CD4-positive, alpha-beta T cell treated with Interleukin-1 beta for 1 hour (primary cell): ENCODE measurements around the gene UQCR11.

Experiments
- DNase-seq, 2 donors: peaks; one replicate each; pipeline ENCODE4 v3.0.0-alpha.2; 2020 to 2022

UQCR11 gene

DNA sequence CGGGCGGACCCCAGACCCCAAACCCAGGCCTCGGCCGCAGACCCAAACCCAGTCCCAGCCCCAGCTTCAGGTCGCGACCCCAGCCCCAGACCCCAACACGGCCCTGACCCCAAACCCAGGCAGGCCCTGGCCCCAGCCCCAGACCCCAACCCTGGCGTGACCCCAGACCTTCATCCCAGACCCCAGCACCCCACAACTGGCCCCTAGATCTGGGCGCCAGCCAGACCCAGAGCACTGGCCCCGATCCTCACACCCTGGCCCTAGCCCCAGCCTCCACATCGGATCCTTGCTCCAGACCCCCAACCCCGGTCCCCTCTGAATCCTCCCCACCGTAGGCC lies 20.1 kb downstream of the UQCR11 start:
- DNase-seq, result no peak

DNA sequence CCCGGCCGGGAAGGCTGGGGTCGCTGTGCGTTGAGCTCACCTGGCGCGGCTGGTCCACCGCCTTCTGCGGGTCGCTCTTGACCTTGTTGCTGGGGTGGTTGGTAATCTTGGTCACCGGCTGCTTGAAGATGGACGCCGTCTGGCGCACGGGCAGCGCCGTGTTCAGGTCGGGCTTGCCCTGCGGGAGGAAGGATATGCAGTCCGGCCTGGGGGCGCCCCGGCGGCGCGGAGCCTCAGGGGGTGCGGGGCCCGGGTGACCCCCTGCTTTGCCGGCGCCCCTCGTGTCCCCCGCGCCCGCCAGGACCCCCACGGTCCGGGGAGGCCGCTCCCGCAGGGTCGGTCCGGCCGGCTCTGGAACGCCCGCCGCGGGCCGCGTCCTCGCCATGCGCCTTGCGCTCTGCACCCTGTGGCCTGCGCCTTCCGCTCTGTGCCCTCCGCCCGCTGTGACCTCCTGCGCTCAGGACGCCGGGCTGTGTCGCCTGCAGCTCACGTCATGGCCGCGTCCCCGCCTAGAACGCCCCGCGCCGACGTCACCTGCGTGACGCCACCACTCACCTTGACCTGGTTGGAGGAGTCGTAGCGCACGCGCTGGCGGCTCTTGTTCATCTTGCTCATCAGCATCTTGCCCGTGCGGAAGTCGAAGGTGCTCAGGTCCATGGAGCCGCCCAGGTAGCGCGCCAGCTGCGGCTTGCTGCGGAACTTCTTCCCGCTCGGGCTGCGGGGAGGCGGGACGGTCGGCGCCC lies 20.6 kb downstream of the UQCR11 start:
- DNase-seq, result no peak

DNA sequence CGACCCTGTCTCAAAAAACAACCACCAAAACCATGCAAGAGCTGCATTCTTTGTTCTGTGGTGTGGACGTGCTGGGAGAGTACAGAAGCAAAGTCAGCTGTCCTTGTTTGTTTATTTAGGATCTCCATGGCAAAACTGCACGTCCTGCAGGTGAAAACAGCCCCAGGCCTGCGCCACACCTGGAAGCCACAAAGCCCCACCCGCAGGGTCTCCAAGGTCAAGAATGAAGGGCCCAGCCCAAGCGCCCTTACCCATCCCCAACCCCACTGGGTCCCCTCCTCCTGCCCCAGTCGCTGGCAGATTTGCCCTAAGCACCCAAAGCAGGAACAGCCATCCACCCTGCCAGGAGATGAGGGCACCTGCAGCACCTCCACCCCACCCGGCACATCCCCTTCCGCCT lies 23.1 kb downstream of the UQCR11 start:
- DNase-seq, result no peak

DNA sequence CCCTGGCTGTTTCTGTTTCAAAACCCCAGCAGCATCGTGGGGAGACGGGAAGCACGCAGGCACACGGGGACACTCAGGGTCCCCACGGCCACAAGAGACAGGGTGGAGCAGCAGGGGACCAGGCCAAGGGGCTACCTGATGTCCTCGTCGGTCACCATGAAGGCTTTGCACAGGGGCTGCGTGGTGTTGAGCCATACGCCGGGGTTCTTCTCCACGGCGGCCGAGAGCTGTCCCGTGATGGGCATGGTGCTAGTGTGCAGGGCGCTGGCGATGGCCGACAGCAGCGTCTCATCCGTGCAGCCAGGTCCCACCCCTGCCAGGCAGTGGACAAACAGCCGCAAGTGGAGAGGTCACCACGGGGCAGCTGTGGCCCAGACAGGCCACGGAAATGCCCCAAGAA lies 24.3 kb downstream of the UQCR11 start:
- no peak for DNase-seq

DNA sequence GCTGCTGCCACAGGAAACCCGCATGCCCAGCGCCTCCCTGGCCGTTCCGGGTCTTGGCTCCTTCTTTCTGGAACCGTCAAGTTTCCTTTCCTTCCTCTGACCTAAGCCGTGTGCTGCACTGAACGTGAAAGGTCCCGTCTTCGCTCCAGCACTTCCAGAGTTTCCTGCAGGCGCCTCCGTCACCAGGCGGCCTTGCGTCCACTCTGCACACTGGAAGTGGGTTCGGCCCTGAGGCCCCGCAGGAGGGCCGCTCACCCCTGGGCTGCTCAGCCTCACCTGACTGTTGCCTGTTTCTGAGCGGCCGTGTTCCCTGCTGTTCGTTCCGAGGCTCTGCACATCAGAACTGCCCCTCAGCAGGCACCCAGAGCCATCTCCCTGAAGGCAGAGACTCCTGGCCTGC lies 24.9 kb downstream of the UQCR11 start:
- no peak for DNase-seq

DNA sequence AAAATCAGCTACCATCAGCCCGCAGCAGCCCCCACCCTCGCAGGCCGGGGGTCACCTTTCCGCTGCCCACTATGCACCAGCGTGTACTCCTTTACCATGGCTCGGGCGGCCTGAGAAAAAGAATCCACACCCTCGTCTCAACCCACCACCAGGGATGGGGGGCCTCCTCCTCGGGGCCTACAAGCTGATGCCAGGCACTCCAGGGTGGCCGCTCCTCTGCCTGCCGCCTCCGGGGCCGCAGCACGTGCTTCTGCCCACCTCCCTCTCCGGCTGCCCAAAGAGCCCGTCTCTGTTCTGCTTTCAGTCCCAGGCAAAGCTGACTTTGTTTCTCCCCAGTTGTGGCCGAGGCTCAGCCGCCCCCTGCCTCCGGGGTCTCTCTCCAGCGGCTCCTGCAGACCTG lies 26.0 kb downstream of the UQCR11 start:
- no peak for DNase-seq

DNA sequence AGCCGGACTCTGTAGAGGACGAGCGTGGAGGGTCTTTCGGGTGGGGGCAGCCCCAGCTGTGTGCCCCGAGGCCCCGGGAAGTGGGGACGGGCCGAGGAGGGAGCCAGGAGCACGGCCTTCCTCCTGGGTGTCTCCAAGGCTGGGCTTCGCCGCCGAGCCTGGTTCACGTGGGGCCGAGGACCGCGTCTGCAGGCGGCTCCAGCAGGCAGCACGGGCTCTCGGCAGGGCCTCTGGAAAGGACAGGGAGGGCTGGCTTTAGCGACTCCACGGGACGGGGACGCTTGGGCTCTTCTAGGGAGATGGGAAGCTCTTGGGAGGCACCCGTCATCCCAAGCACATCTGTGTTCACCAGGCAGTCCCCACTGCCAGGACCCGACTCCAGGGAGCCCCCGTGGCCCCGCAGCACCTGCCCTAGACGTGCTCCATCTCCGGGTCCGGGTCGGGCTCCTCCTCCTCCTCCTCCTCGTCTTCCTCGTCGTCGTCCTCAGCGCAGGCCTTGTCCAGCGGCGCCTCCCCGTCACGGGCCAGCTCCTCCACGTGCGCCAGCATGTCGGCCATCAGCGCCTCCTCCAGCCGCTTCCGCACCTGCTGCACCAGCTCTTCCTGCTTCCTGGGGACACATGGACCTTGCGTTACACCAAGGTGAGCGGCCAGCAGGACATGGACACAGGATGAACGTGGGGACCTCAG lies 27.2 kb downstream of the UQCR11 start:
- no peak for DNase-seq

DNA sequence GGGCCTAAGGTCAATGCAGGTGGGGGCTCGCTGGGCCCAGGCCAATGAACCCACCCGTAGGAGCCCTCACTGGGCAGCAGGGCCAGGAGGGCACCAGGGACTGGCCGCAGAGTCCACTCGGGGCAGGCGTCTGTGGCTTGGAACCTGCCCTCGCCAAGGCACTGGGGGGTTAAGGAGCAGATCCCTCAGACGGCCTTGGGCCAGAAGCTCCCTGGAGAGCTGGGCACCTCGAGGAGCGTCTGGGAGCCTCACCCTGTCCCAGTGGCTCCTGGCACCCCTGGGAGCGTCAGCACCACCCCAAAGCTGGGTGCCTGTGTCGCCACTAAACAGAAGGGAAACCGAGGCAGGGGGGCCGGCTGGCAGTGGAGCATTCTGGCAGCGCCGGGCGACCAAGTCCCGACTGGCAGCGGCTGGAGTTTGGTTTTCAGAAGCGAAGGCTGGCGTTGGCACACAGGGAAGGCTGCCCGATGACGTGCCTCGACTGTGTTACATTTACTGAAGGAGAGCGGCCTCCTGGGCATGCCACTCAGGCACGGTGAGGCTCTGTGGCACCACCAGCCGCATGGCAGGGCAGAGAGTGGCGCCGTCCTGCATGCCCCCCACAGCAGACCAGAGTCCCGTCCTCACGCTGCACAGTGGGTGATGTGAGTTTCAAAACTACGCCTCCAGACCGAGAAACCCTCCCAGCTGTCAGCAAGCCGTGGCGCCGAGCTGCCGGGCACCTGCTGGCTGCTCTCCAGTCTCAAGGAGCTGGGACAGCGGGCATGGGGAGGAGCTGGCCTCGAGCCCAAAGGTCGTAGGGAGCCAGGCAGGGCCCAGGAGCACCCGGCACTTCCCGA lies 28.0 kb downstream of the UQCR11 start:
- DNase-seq, result no peak

DNA sequence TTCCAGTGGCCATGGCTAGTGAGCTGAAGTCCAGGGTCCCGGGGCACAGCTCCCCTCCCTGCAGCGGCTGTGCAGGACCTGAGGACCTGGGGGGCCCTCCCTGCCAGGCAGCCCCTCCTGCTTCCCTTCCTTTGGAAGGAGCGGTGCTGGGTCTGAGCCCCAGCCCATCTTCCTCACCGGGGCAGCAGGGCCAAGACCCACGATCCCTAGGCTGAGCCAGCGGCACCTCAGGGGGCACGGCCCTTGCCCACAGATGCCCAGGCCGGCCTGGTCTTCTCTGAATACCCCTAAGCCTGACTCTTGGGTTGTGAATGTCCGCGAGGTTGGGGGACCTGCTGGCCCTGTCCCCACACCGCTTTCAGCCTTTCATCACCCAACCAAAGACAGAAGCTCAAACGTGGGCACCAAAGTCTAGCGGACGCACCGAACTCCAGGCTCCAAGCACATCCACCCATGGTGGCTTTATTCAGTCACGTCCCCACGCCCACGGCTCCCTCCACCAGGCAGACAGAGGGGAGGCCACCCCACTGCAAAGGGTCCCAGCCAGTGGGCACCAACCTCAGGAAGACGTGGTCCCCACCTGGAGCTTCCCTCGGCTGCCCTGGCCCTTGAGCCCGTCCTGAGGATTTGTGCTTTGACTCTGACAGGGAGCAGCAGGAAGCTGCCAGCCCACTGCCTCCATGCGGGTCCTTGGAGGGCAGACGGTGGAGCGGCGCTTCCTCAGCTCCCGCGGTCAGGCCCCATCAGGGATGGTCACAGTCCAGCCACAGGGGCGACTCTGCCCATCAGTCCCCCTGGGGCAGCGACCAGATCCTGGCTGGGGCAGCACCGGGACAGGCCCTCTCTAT lies 28.8 kb downstream of the UQCR11 start:
- DNase-seq, result no peak

DNA sequence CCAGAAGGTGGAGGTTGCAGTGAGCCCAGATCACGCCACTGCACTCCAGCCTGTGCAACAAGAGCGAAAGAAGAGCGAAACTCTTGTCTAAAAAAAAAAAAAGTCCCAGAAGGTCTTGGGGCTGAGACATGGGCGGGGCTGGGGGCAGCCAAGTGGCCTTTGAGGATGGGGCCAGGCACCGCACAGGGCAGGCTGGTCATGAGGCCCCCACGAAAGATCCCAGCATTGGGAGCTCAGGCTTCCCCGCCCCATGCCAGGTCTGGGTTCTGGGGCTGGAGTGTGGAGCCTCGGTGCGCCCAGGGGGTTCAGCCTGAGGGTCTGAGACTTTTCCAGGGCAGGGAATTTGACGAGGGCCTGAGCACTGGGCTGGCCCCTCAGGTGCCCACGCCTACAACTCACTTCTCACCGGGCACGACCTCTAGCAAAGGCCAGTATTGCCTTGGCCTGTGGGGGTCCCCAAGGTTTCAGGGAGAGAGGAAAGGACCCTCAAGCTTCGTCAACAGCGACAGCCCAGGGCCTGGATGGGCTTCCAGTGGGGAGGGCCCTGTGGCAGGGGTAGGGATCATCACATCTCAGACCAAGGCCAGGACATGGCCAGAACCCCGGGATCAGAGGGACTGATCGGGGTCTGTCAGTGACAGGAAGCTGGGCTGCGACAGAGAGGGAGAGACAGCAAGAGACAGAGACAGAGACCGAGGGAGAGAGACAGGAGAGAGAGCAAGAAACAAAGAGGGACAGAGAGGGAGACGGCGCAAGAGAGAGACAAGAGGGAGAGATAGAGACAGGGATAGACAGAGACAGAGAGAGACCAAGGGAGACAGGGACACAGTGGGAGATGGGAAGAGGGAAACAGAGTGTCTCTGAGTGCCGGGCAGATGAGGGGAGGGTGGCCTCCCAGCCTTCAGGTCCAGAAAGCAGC lies 29.7 kb downstream of the UQCR11 start:
- DNase-seq, result no peak

DNA sequence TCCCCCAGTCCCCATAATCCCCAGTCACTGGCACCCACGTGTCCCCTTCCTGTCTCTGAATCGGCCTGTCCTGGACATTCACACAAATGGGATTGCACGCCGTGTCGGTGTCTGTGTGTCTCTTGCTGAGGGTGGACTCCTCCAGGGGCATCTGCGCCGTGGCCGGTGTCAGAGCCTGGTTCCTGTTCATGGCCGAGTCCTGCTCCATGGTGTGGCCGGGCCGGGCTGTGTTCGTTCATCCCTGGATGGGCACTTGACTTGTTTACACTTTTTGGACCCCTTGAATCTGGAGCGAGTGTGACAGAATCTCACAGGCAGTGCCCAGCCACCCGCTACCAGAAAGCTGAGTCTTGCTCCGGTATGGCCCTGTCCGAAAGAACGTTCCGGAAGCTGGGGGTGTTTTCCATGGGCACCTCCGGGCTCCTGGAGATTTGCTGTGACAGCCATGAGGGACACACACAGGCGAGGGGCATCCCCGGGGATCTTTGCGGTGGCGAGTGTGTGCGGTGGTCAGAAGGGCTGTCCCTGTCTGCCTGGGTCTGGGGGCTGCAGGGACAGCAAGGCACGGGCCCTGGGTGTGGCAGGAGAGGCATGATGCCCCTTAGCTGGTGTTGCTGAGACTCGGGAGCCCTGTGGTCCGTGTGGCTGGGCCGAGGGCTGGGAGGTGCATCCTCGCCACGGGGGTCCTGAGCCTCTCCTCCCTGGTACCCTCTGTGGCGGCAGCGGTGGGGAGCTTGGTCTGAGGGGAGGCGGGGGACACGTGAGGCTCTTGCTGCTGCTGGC lies 30.7 kb downstream of the UQCR11 start:
- no peak for DNase-seq

DNA sequence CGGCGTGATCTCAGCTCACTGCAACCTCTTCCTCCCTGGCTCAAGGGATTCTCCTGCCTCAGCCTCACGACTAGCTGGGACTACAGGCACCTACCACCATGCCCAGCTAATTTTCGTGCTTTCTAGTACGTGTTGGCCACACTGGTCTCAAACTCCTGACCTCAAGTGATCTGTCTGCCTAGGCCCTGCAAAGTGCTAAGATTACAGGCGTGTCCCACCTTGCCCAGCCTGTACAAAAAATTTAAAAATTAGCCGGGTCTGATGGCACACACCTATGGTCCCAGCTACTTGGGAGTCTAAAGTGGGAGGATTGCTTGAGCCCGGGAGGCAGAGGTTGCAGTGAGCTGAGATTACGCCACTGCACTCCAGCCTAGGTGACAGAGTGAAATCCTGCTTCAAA lies 32.5 kb downstream of the UQCR11 start:
- no peak for DNase-seq

DNA sequence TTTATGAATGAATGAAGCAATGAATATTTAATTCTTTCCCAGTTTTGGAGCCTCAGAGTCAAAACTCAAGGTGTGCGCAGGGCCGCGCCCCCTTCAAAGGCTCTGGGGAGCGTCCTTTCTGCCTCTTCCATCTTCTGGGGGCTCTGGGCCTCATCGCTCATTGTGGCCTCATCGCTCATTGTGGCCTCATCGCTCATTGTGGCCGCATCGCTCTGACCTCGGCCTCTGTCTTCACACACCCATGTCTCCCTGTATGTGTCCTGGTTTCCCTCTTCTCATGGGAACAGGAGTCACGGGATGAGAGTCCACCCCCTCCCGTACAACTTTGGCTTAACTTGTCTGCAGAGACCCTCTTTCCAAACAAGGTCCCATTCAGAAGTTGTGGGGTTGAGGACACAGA lies 33.9 kb downstream of the UQCR11 start:
- no peak for DNase-seq

DNA sequence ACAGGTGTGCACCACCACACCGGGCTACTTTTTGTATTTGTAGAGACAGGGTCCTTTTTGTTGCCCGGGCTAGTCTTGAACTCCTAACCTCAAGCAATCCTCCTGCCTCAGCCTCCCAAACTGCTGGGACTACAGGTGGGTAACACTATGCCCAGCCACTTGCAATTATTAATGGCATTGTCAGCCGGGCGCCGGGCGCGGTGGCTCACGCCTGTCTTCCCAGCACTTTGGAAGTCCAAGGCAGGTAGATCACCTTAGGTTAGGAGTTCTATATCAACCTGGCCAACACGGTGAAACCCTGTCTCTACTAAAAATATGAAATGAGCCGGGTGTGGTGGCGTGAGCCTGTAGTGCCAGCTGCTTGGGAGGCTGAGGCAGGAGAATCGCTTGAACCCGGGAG lies 34.4 kb downstream of the UQCR11 start:
- no peak for DNase-seq

DNA sequence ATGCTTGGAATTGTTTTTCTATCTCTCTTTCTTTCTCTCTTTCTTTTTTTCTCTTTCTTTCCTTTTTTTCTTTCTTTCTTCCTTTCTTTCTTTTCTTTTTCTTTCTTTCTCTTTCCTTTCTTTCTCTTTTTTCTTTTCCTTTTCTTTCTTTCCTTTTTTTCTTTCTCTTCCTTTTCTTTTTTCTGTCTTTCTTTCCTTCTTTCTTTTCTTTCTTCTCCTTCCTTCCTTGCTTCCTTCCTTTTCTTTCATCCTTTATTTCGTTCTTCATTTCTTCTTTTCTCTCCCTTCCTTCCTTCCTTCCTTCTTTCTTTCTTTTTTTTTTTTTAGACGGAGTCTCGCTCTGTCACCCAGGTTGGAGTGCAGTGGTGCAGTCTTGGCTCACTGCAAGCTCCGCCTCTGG lies 35.3 kb downstream of the UQCR11 start:
- DNase-seq, result no peak

DNA sequence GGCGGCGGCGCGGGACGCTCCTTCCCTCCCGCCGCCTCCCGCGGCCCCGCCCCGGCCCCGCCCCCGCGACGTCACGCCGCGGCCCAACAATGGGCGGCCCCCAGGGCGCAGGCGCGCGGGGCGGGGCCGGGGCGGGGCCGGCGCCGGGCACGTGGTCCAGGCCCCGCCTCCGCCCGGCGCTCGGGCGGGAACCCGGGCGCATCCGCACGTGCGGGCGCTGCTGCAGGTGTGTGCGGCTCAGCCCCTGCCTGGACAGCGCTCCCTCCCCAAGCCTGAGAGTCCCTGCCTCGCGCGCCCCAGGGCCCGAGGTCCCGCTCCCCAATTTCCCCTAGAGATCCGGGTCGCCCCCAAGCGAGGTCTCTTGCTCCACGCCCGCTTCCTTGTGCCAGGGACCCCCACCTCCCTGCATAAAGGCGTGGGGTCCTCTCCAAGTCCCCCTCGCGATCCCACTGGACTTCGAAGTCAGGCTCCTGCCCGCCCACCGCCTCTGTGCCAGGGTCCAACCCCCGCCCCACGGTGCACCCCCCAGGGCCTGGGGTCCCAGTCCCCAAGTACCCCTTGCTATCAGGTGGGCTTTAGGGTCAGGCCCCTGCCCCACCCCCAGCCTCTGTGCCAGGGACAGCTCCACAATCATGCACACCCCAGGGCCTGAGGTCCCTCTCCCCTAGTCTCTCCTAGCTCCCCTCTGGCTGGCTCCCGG lies 36.8 kb downstream of the UQCR11 start, which contains the start of gene MEX3D:
MEX3D (minus strand) TSS at position 6 of the 700 bp plus-strand sequence. CDS start 267 bp downstream, outside the sequence.
- DNase-seq, result peak; percentile 84 to 85

DNA sequence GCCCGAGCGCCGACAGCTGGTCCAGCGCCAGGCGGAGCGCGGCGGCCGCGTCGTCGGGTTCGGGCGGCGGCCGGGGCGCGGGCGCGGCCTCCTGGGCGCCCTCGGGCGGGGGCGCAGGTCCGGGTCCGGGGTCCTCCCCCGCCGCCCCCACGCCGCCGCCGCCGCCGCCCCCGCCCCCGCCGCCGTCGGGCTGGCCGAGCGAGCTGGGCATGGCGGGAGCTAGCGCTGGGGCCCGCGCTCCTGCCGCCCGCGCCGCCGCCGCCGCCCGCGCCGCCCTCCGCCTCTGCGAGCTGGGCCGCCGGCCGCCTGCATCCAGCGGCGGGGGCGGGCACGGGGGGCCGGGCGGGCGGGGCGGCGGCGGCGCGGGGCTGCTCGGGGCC lies 37.4 kb downstream of the UQCR11 start:
- no peak for DNase-seq

DNA sequence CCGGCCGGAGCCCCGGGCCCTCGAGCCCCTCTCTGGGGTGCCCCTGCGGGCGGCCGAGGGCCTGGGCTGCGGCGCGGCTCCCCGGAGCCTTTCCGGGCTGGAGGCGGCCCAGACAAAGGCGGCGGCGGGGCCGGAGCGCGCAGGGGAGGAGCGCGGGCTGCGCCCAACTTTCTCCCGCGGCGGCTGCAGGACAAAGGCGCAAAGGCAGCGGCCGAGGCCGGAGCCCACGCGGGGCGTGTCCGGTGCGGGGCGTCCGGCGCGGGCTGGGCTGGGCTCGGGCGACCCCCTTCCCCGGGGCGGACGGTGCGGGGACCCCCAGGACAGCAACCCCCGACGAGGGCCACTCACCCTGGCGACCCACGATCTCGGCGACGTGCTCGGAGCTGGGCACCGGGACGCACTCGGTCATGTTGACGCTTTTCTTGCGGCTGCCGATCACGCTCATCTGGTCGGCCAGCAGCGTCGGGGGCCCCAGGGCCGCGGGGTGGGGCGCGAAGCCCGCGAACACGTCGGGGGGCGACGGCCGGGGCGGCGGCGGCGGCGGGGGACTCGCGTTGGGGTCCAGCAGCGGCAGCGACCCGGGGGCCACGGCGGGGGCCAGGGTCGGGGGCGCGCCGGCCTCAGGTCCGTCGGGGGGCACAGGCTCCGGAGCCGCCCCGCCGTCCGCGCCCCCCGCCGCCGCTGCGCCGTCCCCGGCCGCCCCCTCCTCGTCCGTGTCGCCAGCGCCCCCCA lies 38.0 kb downstream of the UQCR11 start:
- DNase-seq, result no peak

DNA sequence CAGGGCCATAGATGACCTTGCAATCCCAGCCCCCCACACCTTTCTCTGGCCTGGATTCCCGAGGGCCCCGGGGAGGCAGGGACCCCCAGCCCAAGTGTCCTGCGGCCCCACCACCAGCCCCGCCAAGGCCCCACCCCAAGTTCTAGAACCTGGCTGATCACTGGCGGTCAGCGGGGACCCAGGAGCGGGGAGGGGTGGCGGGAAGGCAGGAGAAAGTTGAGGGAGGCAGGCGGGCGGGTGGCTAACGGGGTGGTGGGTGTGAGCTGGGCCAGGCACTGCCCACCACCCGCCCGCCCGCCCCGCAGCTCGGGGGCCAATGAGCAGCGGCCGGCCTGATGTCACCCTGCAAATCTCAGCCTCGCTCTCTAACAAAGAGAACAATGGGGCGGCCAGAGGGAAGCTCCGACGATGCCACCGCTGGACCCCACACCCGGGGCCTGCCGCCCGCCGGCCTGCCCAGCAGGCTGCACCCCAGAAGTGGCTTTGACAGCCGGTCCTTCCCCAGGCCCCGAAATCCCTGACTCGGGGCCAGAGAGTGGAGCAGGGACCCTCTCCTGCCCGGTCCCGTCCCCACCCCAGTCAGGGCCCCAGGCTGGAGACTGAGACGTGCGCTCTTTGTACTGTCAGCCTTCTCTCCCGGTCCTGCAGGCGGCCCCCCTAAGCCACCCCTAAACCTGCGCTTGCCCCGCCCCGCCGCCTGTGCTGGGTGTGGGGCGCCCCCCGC lies 38.7 kb downstream of the UQCR11 start:
- no peak for DNase-seq
